Spleen (tissue), 11 donors: ENCODE data around the gene PRKCZ. TPM values are rescaled to one million over a fixed set of nuclear protein-coding genes. Genes with fewer than 3 reads are reported as not detected.

Source experiments
- DNase-seq: peaks from one replicate; pipeline ENCODE4 v3.0.0-alpha.2; 2020
- H3K27ac ChIP-seq, 8 donors: fragments of 200-600 bp; sonication (generic) in 7 of 8; 1 replicate in 4 of 8; 2 replicates in 4 of 8; pipeline versions ENCODE4 v1.5.0 to v1.8.0; 2016 to 2021; ENCODE audit warnings: inconsistent platforms in 4 of 8, mild to moderate bottlenecking in 4 of 8, moderate library complexity in 1 of 8
- H3K27me3 ChIP-seq, 7 donors: fragments of 200-600 bp; sonication (generic) in 6 of 7; replicated peaks in 1 of 7; 1 replicate in 4 of 7; 2 replicates in 3 of 7; pipeline versions ENCODE4 v1.5.0 to v1.8.0; 2016 to 2021; ENCODE audit warnings: inconsistent platforms in 3 of 7, mild to moderate bottlenecking in 1 of 7
- H3K36me3 ChIP-seq, 6 donors: fragments of 200-600 bp; sonication (generic) in 5 of 6; 1 replicate in 4 of 6; 2 replicates in 2 of 6; pipeline versions ENCODE4 v1.5.0 to v1.8.0; 2016 to 2021; ENCODE audit warnings: inconsistent platforms in 2 of 6
- H3K4me1 ChIP-seq, 6 donors: fragments of 200-600 bp; sonication (generic) in 5 of 6; 1 replicate in 3 of 6; 2 replicates in 3 of 6; pipeline versions ENCODE4 v1.5.0 to v1.8.0; 2016 to 2021; ENCODE audit warnings: inconsistent platforms in 3 of 6
- H3K4me3 ChIP-seq, 8 donors: fragments of 200-600 bp; sonication (generic) in 7 of 8; 1 replicate in 4 of 8; 2 replicates in 4 of 8; pipeline versions ENCODE4 v1.5.0 to v1.8.0; 2016 to 2021; ENCODE audit warnings: inconsistent platforms in 4 of 8, mild to moderate bottlenecking in 4 of 8, moderate library complexity in 2 of 8
- H3K9me3 ChIP-seq, 8 donors: fragments of 200-600 bp; sonication (generic) in 7 of 8; 1 replicate in 4 of 8; 2 replicates in 4 of 8; pipeline versions ENCODE4 v1.5.0 to v1.8.0; 2016 to 2021; ENCODE audit warnings: inconsistent platforms in 4 of 8
- CTCF ChIP-seq, 11 experiments: fragments of 200-600 bp in 7 of 11; fragments of 450-650 bp in 4 of 11; sonication (generic) in 4 of 11; IDR thresholded peaks in 8 of 11; conservative IDR thresholded peaks in 3 of 11; 1 replicate in 7 of 11; 2 replicates in 4 of 11; pipeline versions ENCODE4 v1.4.0 to v1.8.0; 2016 to 2021; ENCODE audit warnings: antibody characterized with exemption in 11 of 11, inconsistent platforms in 4 of 11, mild to moderate bottlenecking in 1 of 11
- POLR2A ChIP-seq, 3 donors: fragments of 450-650 bp; IDR thresholded peaks; one replicate each; pipeline ENCODE4 v1.5.1; 2017; ENCODE audit warnings: antibody characterized with exemption in 3 of 3, mild to moderate bottlenecking in 1 of 3
- POLR2AphosphoS5 ChIP-seq, 3 donors: sonication (generic); formaldehyde crosslinking; IDR thresholded peaks; one replicate each; pipeline ENCODE4 v1.5.1; 2017; ENCODE audit warnings: antibody characterized with exemption in 3 of 3
- WGBS, 5 donors: extraction: QIAGEN DNeasy Blood & Tissue Kit in 3 of 5; methylation state at CpG; one replicate each; pipeline versions ENCODE4 v1.1.5 to v1.1.7; 2013 to 2018; 5-methylcytosine and 5-hydroxymethylcytosine counted together
- intact Hi-C: fragments of 100-400 bp; cut with DNase I; formaldehyde crosslinking; loops from one replicate; pipeline ENCODE4 v1.15.0; 2023; ENCODE audit warnings: low total_unique reads
- polyA plus RNA-seq, 3 donors: library from polyadenylated mRNA; stranded (reverse); fragments of 200-250 nt; gene quantifications; one replicate each; pipeline ENCODE4 v1.2.1, GENCODE V29; 2013
- total RNA-seq, 7 donors: library from RNA; depleted of rRNA in 3 of 7; stranded (reverse); fragments of >200 nt in 3 of 7; fragmentation: NEBNext Ultra II Directional in 4 of 7; extraction: Animal tissue kit (Norgen Biotek cat#: 25700) in 4 of 7; gene quantifications; one replicate each; pipeline versions ENCODE4 v1.1.0 to v1.2.1, GENCODE V29; 2016 to 2021
- donor health status: healthy with polysubstance abuse.
- donor health status: DM: no; HTN: no; CAD: no; lungs with moderate emphysema.
- donor health status: DM: no; HTN: no; CAD: no.
- donor health status: Bipolar disorder and iron deficiency.
- donor health status: healthy.
- donor health status: DM: no; HTN: no; CAD: no.
- donor health status: DM: yes; HTN: yes; CAD: no.

Gene PRKCZ
- total and polyA plus RNA-seq, 10 donors = 17.6 to 61.8 (median 34.0) TPM

DNA sequence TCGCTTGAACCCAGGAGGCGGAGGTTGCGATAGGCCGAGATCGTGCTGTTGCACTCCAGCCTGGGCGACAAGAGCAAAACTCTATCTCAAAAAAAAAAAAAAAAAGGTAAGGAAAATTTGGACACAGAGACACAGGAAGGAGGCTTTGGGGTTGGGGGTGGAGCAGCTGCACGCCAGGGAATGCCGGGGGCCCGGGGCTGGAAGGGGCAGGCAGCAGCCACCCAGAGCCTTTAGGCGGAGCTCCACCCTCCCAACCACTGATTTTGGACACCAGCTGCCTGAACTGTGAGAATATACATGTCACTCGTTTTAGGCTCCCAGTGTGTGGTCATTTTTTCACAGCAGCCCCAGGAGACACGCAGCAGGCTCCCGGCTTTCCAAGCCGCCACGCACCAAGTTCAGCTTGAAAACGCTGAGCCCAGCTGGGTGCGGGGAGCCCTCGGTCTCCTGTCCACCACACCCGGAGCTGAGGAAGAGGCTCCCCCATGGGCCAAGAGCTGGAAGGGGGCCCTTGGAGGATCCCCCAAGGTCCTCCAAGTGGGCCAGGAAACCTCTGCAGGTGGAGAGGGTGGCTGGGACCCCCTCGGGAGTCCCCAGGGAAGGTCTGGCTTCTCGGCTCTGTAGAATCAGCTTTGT, 150.2 kb downstream of the PRKCZ start:
- intact Hi-C loops = no loop called here
- Histone ChIP-seq H3K27ac (peak overlapping the region in 2 of 8 donors; percentile 88 to 90), H3K36me3 (no peaks in the 10 kb centered on the region), H3K9me3 (no peaks in the 10 kb centered on the region), H3K4me1 (peaks cover 20 to 81% (median 58%) of the 10 kb centered on the region in 6 donors), H3K27me3 (no peaks in the 10 kb centered on the region), H3K4me3 (no peak overlapping the region)
- 79 to 89% (median 83%) methylated on average over 18 to 21 of the region's 21 CpGs for WGBS, 5 donors
- TF ChIP-seq CTCF (IDR thresholded peaks at IDR 0.05 in 8 of 11, conservative IDR thresholded peaks at IDR 0.05 in 3 of 11) (no peak), POLR2A (IDR thresholded peaks at IDR 0.05) (no peak), POLR2AphosphoS5 (IDR thresholded peaks at IDR 0.05) (no peak)
- DNase-seq = peak; percentile 77

GRCh38 chr1:2201062-2201461, 150.9 kb downstream of the PRKCZ start:
- no peaks in the 10 kb centered on the region for H3K36me3 ChIP-seq
- peak; percentile 77 for DNase-seq
- TF ChIP-seq CTCF (IDR thresholded peaks at IDR 0.05 in 8 of 11, conservative IDR thresholded peaks at IDR 0.05 in 3 of 11) = no peak
- TF ChIP-seq POLR2A (IDR thresholded peaks at IDR 0.05) = no peak
- TF ChIP-seq POLR2AphosphoS5 (IDR thresholded peaks at IDR 0.05) = no peak
- H3K4me1 ChIP-seq = peaks cover 24 to 81% (median 59%) of the 10 kb centered on the region in 6 donors
- intact Hi-C loops = no loop called here
- WGBS, 5 donors = 84 to 95% (median 87%) methylated on average over 12 to 14 of the region's 14 CpGs
- no peak overlapping the region for H3K4me3 ChIP-seq
- H3K27ac ChIP-seq = peak overlapping the region in 1 of 8 donors; percentile 39
- no peaks in the 10 kb centered on the region for H3K27me3 ChIP-seq
- H3K9me3 ChIP-seq = no peaks in the 10 kb centered on the region

GRCh38 chr1:2202008-2202575, 151.9 kb downstream of the PRKCZ start:
- peak overlapping the region in 5 of 8 donors; percentile 13 to 91 (median 39) for H3K27ac ChIP-seq
- no peaks in the 10 kb centered on the region for H3K27me3 ChIP-seq
- TF ChIP-seq CTCF (IDR thresholded peaks at IDR 0.05 in 8 of 11, conservative IDR thresholded peaks at IDR 0.05 in 3 of 11) (no peak), POLR2AphosphoS5 (IDR thresholded peaks at IDR 0.05) (no peak), POLR2A (IDR thresholded peaks at IDR 0.05) (no peak)
- no peak overlapping the region for H3K4me3 ChIP-seq
- peak; percentile 76 for DNase-seq
- peaks cover 28 to 91% (median 66%) of the 10 kb centered on the region in 6 donors for H3K4me1 ChIP-seq
- intact Hi-C loops = no loop called here
- 80 to 89% (median 81%) methylated on average over 9 of the region's 9 CpGs for WGBS, 5 donors
- no peaks in the 10 kb centered on the region for H3K9me3 ChIP-seq
- no peaks in the 10 kb centered on the region for H3K36me3 ChIP-seq

DNA sequence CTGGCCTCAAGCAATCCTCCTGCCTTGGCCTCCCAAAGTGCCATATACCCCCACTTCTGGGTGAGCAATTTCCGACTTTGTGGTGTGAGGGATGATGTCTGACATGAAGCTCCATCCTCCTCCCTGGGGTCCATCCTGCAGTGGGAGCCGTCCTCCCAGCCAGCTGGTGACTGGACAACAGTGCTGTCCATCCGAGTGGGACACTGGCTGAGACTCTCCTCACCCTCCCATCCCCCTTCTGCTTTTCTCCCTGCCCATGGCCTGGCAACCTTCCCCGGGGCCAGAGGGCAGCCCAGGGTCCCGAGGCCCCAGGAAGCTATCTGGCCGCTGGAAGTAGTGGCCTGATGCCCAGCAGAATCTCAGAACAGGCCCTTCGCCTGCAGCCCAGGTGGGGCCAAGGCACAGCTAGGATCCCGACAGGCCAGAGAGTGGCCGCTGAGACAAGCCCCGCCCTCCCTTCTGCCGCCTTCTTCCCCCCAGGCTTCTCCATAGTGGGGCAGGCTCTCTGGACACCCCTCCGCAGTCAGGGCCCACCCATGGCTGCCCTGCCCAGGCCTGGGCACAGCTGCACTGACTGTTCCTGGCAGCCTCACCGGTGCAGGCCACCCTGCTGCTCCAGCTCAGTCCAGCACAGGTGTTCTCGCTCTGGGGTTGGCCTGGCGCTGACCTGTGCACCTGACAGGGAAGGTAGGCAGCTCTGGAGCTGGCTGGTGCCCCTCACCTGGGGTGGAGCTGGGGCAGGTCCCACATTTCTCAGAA, 152.8 kb downstream of the PRKCZ start:
- H3K27me3 ChIP-seq = no peaks in the 10 kb centered on the region
- 84 to 94% (median 91%) methylated on average over 13 to 15 of the region's 15 CpGs for WGBS, 5 donors
- TF ChIP-seq POLR2A (IDR thresholded peaks at IDR 0.05) = no peak
- no peak for TF ChIP-seq CTCF (IDR thresholded peaks at IDR 0.05 in 8 of 11, conservative IDR thresholded peaks at IDR 0.05 in 3 of 11)
- peak in 1 of 3 donors; percentile 20 for TF ChIP-seq POLR2AphosphoS5 (IDR thresholded peaks at IDR 0.05)
- H3K4me3 ChIP-seq = no peak overlapping the region
- no peaks in the 10 kb centered on the region for H3K9me3 ChIP-seq
- DNase-seq = peak; percentile 85
- H3K36me3 ChIP-seq = no peaks in the 10 kb centered on the region
- peak overlapping the region in 4 of 8 donors; percentile 78 to 91 (median 88) for H3K27ac ChIP-seq
- intact Hi-C loops = no loop called here
- peaks cover 31 to 93% (median 71%) of the 10 kb centered on the region in 6 donors for H3K4me1 ChIP-seq
